GM12878 (cell line): ENCODE measurements around the gene MGAT3. TPM values are rescaled to one million over a fixed set of nuclear protein-coding genes. Genes with fewer than 3 reads are reported as not detected.

ENCODE experiments used
- ATAC-seq: fragments of 200-7000 bp; cut with Tn5 transposase; 3 replicates; pipeline ENCODE4 v1.9.1; 2020; ENCODE audit warnings: mild to moderate bottlenecking, moderate library complexity
- BruUV-seq: library from RNA; stranded (reverse); fragments of 400-500 nt; replicated peaks from 2 replicates; lab custom pipeline; 2021; lab: Mats Ljungman, UMichigan
- CTCF ChIA-PET: fragments of 300-600 bp; sonication (Branson Sonifier 250); formaldehyde crosslinking; extraction: SDS; loops from one replicate; lab custom pipeline; 2021; ENCODE audit warnings: inconsistent platforms; lab: Yijun Ruan, JAX
- POLR2A ChIA-PET: fragments of 350-600 bp; formaldehyde crosslinking; extraction: SDS; loops from one replicate; lab custom pipeline; 2021; ENCODE audit warnings: inconsistent platforms; lab: Charles Lee
- RAD21 ChIA-PET: fragments of 300-600 bp; sonication (Branson Sonifier 250); formaldehyde crosslinking; loops from one replicate; lab custom pipeline; 2023; ENCODE audit warnings: antibody characterized with exemption; ENCODE audit not compliant: unreplicated experiment; lab: Charles Lee
- SMC1A ChIA-PET: fragments of 300-600 bp; sonication (Branson Sonifier 250); formaldehyde crosslinking; loops from one replicate; lab custom pipeline; 2023; ENCODE audit not compliant: unreplicated experiment, uncharacterized antibody; lab: Charles Lee
- DNase-seq: peaks from one replicate; pipeline ENCODE4 v3.0.0-alpha.2; 2011; ENCODE audit warnings: low read depth, low spot score
- FAIRE-seq: peaks from 3 replicates; lab custom pipeline; 2011; peaks lifted over from hg19 to GRCh38; lab: Jason Lieb, UNC
- H2AFZ ChIP-seq: 2 replicates; pipeline ENCODE4 v1.6.0; 2011; ENCODE audit warnings: low read depth, low read length, control low read depth; ENCODE audit not compliant: control insufficient read depth
- H3K27ac ChIP-seq: 2 replicates; pipeline ENCODE4 v1.5.1; 2011; ENCODE audit warnings: control low read depth; ENCODE audit not compliant: control insufficient read depth, insufficient read depth
- H3K27me3 ChIP-seq, 2 experiments: replicated peaks in 1 of 2; 2 replicates each; pipeline versions ENCODE4 v1.6.0 to v1.6.1; 2011; ENCODE audit warnings: low read length in 1 of 2; ENCODE audit not compliant: control insufficient read depth in 2 of 2, insufficient read depth in 2 of 2
- H3K36me3 ChIP-seq, 2 experiments: 2 replicates each; pipeline ENCODE4 v1.5.1; 2011; ENCODE audit warnings: low read length in 1 of 2; ENCODE audit not compliant: control insufficient read depth in 2 of 2, insufficient read depth in 2 of 2
- H3K4me1 ChIP-seq: 2 replicates; pipeline ENCODE4 v1.6.1; 2011; ENCODE audit warnings: mild to moderate bottlenecking, low read length, moderate library complexity, mixed read lengths; ENCODE audit not compliant: control insufficient read depth, insufficient read depth
- H3K4me2 ChIP-seq: 2 replicates; pipeline ENCODE4 v1.6.0; 2011; ENCODE audit warnings: control low read depth; ENCODE audit not compliant: control insufficient read depth, insufficient read depth
- H3K4me3 ChIP-seq: fragments of 200-600 bp; sonication (generic); 2 replicates; pipeline ENCODE4 v1.5.1; 2016
- H3K79me2 ChIP-seq: 2 replicates; pipeline ENCODE4 v1.6.0; 2011; ENCODE audit warnings: low read length; ENCODE audit not compliant: control insufficient read depth, insufficient read depth
- H3K9ac ChIP-seq: 2 replicates; pipeline ENCODE4 v1.8.0; 2011; ENCODE audit warnings: low read length, control low read depth, mixed read lengths; ENCODE audit not compliant: control insufficient read depth, insufficient read depth
- H3K9me3 ChIP-seq: replicated peaks from 3 replicates; pipeline ENCODE4 v1.5.1; 2011; ENCODE audit warnings: mild to moderate bottlenecking, low read length; ENCODE audit not compliant: control insufficient read depth, insufficient read depth
- H4K20me1 ChIP-seq: 2 replicates; pipeline ENCODE4 v1.6.0; 2011; ENCODE audit not compliant: control insufficient read depth, insufficient read depth
- BACH1 ChIP-seq: fragments of 450-650 bp; IDR thresholded peaks from 2 replicates; pipeline ENCODE4 v1.6.1; 2017; ENCODE audit warnings: mild to moderate bottlenecking, borderline replicate concordance
- CHD2 ChIP-seq: IDR thresholded peaks from 2 replicates; pipeline ENCODE4 v1.6.1; 2011; ENCODE audit warnings: low read depth, low read length, improper control_type of control experiment, borderline replicate concordance
- CREB1 ChIP-seq: IDR thresholded peaks from 2 replicates; pipeline ENCODE4 v1.6.1; 2012; ENCODE audit warnings: low read depth, mild to moderate bottlenecking, inconsistent platforms
- DPF2 ChIP-seq: fragments of 450-650 bp; IDR thresholded peaks from 2 replicates; pipeline ENCODE4 v1.6.1; 2017; ENCODE audit warnings: mild to moderate bottlenecking
- GATAD2B ChIP-seq: fragments of 450-650 bp; conservative IDR thresholded peaks from 2 replicates; pipeline ENCODE4 v1.6.1; 2017; ENCODE audit warnings: low read depth, mild to moderate bottlenecking, moderate library complexity
- IKZF2 ChIP-seq, 2 experiments: fragments of 450-650 bp; IDR thresholded peaks; 2 replicates each; pipeline ENCODE4 v1.6.1; 2017; ENCODE audit warnings: mild to moderate bottlenecking in 2 of 2, moderate library complexity in 2 of 2
- MYC ChIP-seq: IDR thresholded peaks from 2 replicates; pipeline ENCODE4 v1.6.1; 2011; ENCODE audit warnings: mild to moderate bottlenecking, low read length, moderate library complexity, inconsistent platforms; ENCODE audit not compliant: insufficient read depth, insufficient replicate concordance, insufficient read length, severe bottlenecking
- NFYA ChIP-seq: IDR thresholded peaks from 2 replicates; pipeline ENCODE4 v1.6.1; 2011; ENCODE audit warnings: low read depth, mild to moderate bottlenecking, low read length, improper control_type of control experiment, borderline replicate concordance
- NR2C2 ChIP-seq: IDR thresholded peaks from 2 replicates; pipeline ENCODE4 v1.6.1; 2011; ENCODE audit warnings: borderline replicate concordance, low read depth; ENCODE audit not compliant: control insufficient read depth, insufficient read length
- POU2F2 ChIP-seq: IDR thresholded peaks from 3 replicates; pipeline ENCODE4 v1.6.1; 2011; ENCODE audit warnings: low read depth, mild to moderate bottlenecking, low read length, borderline replicate concordance
- SMC3 ChIP-seq: IDR thresholded peaks from 2 replicates; pipeline ENCODE4 v1.6.1; 2011; ENCODE audit warnings: low read length, improper control_type of control experiment, borderline replicate concordance
- SREBF1 ChIP-seq: IDR thresholded peaks from 2 replicates; pipeline ENCODE4 v1.6.1; 2012; ENCODE audit warnings: mild to moderate bottlenecking, low read length
- SRF ChIP-seq, 2 experiments: IDR thresholded peaks; 2 replicates each; pipeline ENCODE4 v1.6.1; 2011; ENCODE audit warnings: low read depth in 2 of 2, low read length in 2 of 2, mild to moderate bottlenecking in 1 of 2, moderate library complexity in 1 of 2
- STAT1 ChIP-seq: fragments of 450-650 bp; conservative IDR thresholded peaks from 2 replicates; pipeline ENCODE4 v1.6.1; 2014; ENCODE audit warnings: antibody characterized with exemption, mild to moderate bottlenecking
- TCF7 ChIP-seq: IDR thresholded peaks from 2 replicates; pipeline ENCODE4 v1.6.1; 2014; ENCODE audit warnings: antibody characterized with exemption, borderline replicate concordance
- WGBS: methylation state at CpG from one replicate; pipeline ENCODE4 v1.1.6; 2016; ENCODE audit warnings: low lambda C conversion rate; ENCODE audit not compliant: insufficient replicate concordance, insufficient coverage; ENCODE audit errors: missing lambda C conversion rate; 5-methylcytosine and 5-hydroxymethylcytosine counted together
- in situ Hi-C: fragments of 300-500 bp; cut with MboI; formaldehyde crosslinking; loops from 9 replicates; pipeline ENCODE4 v1.14.3; 2018; ENCODE audit warnings: mixed read lengths
- intact Hi-C: fragments of 100-400 bp; cut with micrococcal nuclease; formaldehyde crosslinking; loops from one replicate; pipeline ENCODE4 v1.14.2; 2022; ENCODE audit not compliant: unreplicated experiment
- polyA plus RNA-seq, 11 experiments: library from polyadenylated mRNA; depleted of rRNA in 4 of 11; unstranded in 6 of 11; stranded (reverse) in 5 of 11; fragments of >200 nt; fragmentation: Nextera tagmentation in 4 of 11; fragmentation: Illumina TruSeq in 1 of 11; extraction: Ambion mirVana in 4 of 11; extraction: Trizol in 1 of 11; gene quantifications; 1 replicate in 1 of 11; 2 replicates in 10 of 11; pipeline versions ENCODE4 v1.2.1 to v1.2.3, GENCODE V29; 2011 to 2016; ENCODE audit warnings: inconsistent platforms in 2 of 11, missing spikeins in 2 of 11, low read depth in 1 of 11
- total RNA-seq, 4 experiments: library from RNA; depleted of rRNA in 3 of 4; stranded (reverse); fragments of >200 nt in 3 of 4; fragmentation: Illumina TruSeq in 1 of 4; extraction: Trizol in 1 of 4; gene quantifications; 2 replicates each; pipeline versions ENCODE4 v1.2.1 to v1.2.3, GENCODE V29; 2013 to 2021
- TF ChIP-seq, protein P1 (sequence below): fragments of 450-650 bp; IDR thresholded peaks from 2 replicates; pipeline ENCODE4 v1.6.1; 2017; ENCODE audit warnings: mild to moderate bottlenecking, moderate library complexity
- TF ChIP-seq, protein P2 (sequence below): fragments of 450-650 bp; IDR thresholded peaks from 2 replicates; pipeline ENCODE4 v1.6.1; 2017; ENCODE audit warnings: borderline replicate concordance
- TF ChIP-seq, protein P3 (sequence below): IDR thresholded peaks from 2 replicates; pipeline ENCODE4 v1.6.1; 2012; ENCODE audit warnings: low read depth, low read length, improper control_type of control experiment

MGAT3 gene
- total and polyA plus RNA-seq, 10 of the 15 experiments (the other 5 are each of a cell fraction or from before 2014, with no cell fraction given): 0.32 to 40.2 (median 11.9) TPM

DNA sequence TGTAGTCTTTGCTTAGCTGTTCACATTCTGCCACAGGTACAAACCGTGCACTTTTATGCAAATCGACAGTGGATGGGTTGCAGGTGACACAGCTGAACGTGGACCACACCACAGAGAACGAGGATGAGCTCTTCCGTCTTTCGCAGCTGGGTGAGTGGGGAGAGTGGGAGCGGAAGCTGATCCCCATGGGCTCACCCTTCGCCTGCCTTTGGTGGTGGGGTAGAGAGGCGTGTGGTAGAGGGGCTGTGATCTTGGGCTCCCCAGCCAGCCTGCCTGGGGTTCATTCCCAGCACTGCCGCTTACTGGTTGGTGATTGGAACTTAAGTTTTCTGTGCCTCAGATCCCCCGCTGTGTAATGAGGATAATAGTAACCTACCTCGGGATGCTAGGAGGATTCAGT, 38.1 kb upstream of the MGAT3 start (continued):
- TF ChIP-seq, protein P1, sequence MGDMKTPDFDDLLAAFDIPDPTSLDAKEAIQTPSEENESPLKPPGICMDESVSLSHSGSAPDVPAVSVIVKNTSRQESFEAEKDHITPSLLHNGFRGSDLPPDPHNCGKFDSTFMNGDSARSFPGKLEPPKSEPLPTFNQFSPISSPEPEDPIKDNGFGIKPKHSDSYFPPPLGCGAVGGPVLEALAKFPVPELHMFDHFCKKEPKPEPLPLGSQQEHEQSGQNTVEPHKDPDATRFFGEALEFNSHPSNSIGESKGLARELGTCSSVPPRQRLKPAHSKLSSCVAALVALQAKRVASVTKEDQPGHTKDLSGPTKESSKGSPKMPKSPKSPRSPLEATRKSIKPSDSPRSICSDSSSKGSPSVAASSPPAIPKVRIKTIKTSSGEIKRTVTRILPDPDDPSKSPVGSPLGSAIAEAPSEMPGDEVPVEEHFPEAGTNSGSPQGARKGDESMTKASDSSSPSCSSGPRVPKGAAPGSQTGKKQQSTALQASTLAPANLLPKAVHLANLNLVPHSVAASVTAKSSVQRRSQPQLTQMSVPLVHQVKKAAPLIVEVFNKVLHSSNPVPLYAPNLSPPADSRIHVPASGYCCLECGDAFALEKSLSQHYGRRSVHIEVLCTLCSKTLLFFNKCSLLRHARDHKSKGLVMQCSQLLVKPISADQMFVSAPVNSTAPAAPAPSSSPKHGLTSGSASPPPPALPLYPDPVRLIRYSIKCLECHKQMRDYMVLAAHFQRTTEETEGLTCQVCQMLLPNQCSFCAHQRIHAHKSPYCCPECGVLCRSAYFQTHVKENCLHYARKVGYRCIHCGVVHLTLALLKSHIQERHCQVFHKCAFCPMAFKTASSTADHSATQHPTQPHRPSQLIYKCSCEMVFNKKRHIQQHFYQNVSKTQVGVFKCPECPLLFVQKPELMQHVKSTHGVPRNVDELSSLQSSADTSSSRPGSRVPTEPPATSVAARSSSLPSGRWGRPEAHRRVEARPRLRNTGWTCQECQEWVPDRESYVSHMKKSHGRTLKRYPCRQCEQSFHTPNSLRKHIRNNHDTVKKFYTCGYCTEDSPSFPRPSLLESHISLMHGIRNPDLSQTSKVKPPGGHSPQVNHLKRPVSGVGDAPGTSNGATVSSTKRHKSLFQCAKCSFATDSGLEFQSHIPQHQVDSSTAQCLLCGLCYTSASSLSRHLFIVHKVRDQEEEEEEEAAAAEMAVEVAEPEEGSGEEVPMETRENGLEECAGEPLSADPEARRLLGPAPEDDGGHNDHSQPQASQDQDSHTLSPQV: no peak
- TF ChIP-seq SMC3 (no peak), NFYA (no peak), SREBF1 (no peak), TCF7 (no peak)

DNA sequence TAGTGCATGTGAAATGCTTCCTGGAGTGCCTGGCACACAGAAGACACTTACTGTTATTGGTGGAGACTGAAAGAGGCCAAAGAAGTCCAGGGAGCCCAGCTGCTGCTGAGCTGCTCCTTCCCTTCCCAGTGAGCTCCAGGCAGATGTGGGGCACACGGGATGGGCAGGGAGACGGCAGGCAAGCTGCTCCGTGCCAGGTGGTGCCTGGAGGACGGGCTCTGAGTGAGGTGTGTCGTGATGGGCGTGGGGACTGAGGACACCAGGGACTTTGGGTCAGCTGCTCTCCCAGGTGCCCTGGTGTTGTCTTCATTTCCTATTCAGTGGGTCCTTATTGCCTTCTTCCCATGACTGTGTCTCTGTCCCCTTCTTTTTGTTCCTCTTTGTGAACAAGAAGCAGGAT, 37.7 kb upstream of the MGAT3 start:
- Histone ChIP-seq H3K9me3 (no peaks in the 10 kb centered on the region), H3K4me2 (no peak overlapping the region), H3K27ac (no peak overlapping the region), H3K79me2 (no peaks in the 10 kb centered on the region; the same call in 1 of the 2 replicates), H4K20me1 (no peaks in the 10 kb centered on the region), H2AFZ (no peak overlapping the region), H3K27me3 (no peaks in the 10 kb centered on the region), H3K9ac (no peak overlapping the region), H3K36me3 (peaks cover 7 to 13% of the 10 kb centered on the region in 2 experiments; a peak in 3 of 4 replicates), H3K4me3 (no peak overlapping the region), H3K4me1 (no peaks in the 10 kb centered on the region)
- no peak for DNase-seq
- FAIRE-seq: no peak
- ChIA-PET RAD21 (no interaction called here), CTCF (no interaction called here), SMC1A (no interaction called here), POLR2A (no interaction called here)
- ATAC-seq: no peak
- no peak for TF ChIP-seq GATAD2B
- TF ChIP-seq POU2F2: no peak
- TF ChIP-seq TCF7: no peak
- TF ChIP-seq, protein P2, sequence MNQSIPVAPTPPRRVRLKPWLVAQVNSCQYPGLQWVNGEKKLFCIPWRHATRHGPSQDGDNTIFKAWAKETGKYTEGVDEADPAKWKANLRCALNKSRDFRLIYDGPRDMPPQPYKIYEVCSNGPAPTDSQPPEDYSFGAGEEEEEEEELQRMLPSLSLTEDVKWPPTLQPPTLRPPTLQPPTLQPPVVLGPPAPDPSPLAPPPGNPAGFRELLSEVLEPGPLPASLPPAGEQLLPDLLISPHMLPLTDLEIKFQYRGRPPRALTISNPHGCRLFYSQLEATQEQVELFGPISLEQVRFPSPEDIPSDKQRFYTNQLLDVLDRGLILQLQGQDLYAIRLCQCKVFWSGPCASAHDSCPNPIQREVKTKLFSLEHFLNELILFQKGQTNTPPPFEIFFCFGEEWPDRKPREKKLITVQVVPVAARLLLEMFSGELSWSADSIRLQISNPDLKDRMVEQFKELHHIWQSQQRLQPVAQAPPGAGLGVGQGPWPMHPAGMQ: no peak
- no peak for TF ChIP-seq STAT1
- no peak for TF ChIP-seq IKZF2 (IDR thresholded peaks at IDR 0.05)
- TF ChIP-seq CHD2: no peak
- TF ChIP-seq, protein P3, sequence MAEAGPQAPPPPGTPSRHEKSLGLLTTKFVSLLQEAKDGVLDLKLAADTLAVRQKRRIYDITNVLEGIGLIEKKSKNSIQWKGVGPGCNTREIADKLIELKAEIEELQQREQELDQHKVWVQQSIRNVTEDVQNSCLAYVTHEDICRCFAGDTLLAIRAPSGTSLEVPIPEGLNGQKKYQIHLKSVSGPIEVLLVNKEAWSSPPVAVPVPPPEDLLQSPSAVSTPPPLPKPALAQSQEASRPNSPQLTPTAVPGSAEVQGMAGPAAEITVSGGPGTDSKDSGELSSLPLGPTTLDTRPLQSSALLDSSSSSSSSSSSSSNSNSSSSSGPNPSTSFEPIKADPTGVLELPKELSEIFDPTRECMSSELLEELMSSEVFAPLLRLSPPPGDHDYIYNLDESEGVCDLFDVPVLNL: no peak
- no peak for TF ChIP-seq SRF (IDR thresholded peaks at IDR 0.05; ENCODE audit: low read depth in 2 of 2, low read length in 2 of 2)
- no peak for TF ChIP-seq DPF2
- no peak for TF ChIP-seq MYC
- TF ChIP-seq NR2C2: no peak
- no peak for TF ChIP-seq CREB1
- no peak for TF ChIP-seq BACH1
- BruUV-seq: no TSS peak
- WGBS: 94% methylated on average over 6 of the region's 6 CpGs
- in situ Hi-C loops: no loop called here
- intact Hi-C loops: no loop called here
